IPS-18c (cell line): ENCODE data around the gene SRGAP3.

Experiments
- H3K4me3 ChIP-seq: 2 replicates; pipeline ENCODE4 v1.7.0; 2013; ENCODE audit warnings: low read depth, mild to moderate bottlenecking, low read length, moderate library complexity; ENCODE audit not compliant: insufficient read depth
- H3K9me3 ChIP-seq: one replicate; pipeline ENCODE4 v1.6.1; 2013; ENCODE audit warnings: mild to moderate bottlenecking, low read length, moderate library complexity; ENCODE audit not compliant: control insufficient read depth, insufficient read depth

Gene SRGAP3

DNA sequence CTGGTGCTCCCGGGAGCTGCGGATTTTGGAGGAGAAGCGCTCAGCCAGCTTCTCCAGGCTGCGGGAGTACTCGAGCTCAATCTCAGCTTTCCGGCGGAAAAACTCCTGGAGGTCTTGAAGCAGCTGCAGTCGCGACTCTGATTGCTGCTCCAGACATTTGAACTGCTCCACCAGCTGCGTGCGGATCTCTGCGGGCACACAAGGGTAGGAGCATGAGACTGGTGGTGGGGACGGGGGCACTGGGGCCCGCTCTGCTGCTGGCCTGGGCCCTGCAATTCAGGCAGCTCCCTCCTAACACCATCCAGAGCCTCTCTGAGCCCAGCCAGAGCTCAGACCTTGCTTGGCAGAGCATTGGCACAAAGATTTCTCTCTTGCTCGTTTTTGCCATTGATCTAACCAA lies 124.7 kb downstream of the SRGAP3 start:
- Histone ChIP-seq H3K4me3 (no peak overlapping the region), H3K9me3 (no peaks in the 10 kb centered on the region)

DNA sequence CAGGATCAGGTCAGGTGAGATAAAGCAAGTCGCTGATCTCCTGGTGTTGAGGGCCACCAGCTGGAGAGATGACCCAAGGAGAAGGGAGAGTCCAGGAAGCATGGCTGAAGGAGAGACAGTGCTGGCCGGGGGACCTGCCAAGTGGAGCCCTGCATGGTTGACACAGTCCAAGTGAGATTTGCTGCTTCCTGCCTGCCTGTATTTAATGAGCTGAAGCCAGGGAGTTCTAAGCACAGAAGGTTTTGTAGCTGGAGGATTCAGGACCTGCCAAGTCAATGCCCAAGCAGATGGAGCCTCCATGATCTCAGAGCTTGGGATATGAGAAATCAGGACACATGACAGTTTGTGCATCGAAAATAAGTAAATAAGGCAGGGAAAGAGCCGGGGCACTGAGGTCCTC lies 125.6 kb downstream of the SRGAP3 start:
- no peak overlapping the region for H3K4me3 ChIP-seq
- H3K9me3 ChIP-seq: no peaks in the 10 kb centered on the region

DNA sequence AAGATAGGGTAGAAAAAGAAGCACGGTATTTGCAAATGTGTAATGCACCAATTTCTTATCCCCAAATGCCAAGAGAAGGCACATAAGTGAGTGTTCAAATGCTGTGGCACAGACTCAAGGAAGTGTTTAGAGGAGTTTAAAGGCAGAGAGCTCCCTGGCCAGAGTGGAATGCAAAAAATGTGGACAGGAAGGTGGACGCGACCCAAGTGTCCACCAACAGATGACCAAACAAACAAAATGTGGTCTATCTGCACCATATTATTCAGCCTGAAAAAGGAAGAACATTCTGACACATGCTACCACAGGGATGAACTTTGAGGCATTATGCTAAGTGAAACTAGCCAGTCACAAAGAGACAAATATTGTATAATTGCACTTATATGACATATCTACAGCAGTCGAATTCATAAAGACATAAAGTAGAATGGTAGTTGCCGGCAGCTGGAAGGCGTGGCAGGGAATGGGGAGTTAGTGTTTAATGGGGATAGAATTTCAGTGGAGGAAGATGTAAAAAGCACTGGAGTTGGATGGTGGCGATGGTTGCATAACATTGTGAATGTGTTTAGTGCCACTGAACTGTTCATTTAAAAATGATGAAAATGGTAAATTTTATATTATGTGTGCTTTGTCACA lies 126.6 kb downstream of the SRGAP3 start:
- no peaks in the 10 kb centered on the region for H3K9me3 ChIP-seq
- H3K4me3 ChIP-seq: no peak overlapping the region

DNA sequence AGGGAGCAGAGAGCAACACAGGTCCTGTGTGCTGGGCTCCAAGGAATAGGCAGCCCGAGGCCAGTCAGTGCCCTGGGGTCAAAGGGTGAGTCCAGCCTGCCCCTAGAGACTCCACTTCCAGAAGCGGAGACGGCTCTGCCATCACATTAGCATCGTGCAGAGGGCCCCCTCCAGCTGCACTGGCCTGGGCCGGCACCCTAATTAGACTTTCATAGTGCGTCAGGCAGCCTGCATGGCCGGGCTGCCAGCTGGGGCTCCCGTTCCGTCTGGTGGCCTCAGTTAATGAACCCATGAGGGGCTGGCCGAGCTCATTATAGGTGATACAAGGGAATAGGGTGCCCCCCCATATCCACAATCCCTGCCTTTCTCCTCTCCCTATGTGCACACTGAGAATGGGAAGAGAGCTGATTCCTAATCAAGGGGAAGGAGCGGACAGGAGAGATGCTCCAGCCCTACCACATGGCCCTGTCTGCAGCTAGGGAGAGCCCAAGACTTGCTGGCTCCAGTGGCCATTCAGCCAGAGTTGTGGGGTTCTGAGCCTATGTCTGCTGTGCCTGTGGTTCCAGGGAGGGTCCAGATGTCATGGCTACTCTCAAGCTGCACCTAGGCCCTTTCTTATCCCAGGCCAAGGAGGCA lies 128.0 kb downstream of the SRGAP3 start:
- Histone ChIP-seq H3K9me3 (no peaks in the 10 kb centered on the region), H3K4me3 (no peak overlapping the region)

DNA sequence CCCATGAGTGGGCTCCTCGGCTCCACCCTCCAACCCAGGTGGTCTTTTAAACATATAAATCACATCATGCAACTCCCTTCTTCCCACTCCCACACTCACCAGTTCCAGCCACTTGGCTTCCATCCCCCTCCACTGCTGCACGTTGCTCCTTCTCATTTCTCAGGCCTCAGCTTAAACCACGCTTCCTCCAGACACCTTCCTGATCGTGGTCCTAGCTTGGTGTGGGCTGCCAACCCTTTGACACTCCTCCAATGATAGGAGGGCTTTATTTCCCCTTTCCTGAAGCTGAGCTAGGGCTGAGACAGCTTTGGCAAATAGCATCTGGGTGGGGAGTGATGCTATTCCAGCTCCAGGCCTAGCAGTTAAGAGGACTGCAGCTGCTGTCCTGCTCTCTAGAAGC lies 130.1 kb downstream of the SRGAP3 start:
- Histone ChIP-seq H3K9me3 (no peaks in the 10 kb centered on the region), H3K4me3 (no peak overlapping the region)

DNA sequence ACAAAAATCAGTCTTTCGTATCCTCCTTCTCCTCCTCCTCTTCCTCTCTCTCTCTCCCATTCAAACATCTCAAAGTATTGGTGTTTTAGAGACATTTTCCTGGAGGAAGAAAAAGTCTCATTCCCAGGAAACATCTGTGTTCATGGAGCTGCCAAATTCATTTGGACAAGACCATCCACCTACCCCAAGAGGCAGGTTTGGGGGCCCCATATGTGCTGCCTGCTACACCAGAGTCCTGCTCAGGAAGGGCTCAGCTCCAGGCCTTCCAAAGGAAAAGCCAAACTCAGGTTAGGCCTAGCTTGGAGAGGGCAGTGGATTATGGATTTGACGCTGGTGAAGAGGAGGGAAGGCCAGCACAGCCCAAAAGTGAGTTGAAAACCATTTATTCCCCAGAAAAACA lies 131.2 kb downstream of the SRGAP3 start:
- no peaks in the 10 kb centered on the region for H3K9me3 ChIP-seq
- H3K4me3 ChIP-seq: no peak overlapping the region

DNA sequence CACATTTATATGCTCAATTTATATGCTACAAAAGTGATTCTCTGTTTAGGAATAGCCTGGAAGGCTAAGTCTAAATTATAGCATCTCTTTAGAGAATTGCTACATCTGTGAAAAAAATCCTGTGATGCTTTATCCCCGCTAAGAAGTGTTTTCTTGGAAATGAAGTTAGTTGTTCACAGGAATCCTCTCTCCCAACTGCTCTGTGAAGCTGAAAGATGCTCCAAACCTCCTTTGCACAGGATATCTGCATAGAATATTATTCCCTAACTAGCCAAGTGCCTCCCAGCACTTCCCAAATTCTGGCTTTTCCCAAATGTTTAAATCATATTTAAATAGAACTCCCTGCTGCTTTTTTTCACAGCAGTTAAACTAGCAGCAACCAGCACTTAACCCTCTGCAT lies 132.2 kb downstream of the SRGAP3 start:
- H3K9me3 ChIP-seq: no peaks in the 10 kb centered on the region

DNA sequence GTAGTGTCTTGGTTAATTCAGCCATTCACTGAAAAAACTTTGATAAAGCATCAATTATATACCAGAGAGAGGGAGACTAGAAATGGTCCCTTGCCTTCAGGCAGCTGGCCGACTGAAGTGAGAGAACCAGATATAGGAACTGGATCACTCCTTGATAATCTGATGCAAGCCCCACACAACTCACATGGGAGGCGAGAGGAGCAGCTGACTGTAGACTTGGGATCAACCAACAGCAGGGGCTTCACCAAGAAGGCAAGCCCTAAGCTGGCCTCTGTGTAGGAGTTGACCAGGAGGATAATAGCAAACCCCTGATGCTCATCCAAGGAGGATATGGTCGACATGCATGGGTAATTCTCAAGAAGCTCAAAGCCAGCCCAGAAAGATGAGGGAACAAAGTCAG lies 133.1 kb downstream of the SRGAP3 start:
- H3K4me3 ChIP-seq: no peak overlapping the region
- H3K9me3 ChIP-seq: no peaks in the 10 kb centered on the region

More for the DNA sequence above, 132.2 kb downstream of the SRGAP3 start:
- H3K4me3 ChIP-seq: no peak overlapping the region

DNA sequence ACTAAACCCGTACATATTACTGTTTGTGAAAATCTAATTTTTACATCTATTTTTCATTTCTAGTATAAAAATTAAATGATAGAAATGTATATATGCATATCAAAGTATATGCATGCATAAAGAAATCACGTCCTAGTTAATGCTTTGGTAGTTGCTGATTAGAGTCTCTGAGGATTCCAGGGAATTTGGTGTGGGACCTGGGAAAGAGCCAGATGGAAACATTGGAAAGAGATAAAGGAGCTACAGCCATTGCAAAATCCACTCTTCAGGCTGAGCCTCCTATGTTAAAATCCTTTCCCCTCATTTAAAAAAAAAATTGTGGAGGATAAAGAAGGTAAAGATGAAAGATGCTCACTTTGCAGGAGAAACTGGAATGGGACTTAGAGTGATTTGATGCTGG lies 134.1 kb downstream of the SRGAP3 start:
- no peak overlapping the region for H3K4me3 ChIP-seq
- H3K9me3 ChIP-seq: no peaks in the 10 kb centered on the region

DNA sequence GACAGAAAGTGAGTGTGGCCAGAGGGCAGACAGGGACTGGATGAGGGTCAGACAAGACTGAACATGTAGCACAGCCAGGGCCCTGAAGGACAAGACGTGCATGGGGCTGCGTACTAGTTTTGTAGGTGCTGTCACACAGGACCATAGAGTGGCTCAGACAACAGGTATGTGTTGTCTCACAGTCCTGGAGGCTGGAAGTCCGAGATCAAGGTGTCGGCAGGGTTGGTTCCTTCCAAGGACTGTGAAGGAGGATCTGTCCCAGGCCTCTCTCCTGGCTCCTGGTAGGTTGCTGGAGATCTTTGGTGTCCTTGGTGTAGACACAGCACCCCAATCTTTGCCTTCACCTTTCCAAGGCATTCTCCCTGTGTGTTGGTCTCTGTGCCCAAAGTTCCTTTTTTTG lies 136.4 kb downstream of the SRGAP3 start:
- no peaks in the 10 kb centered on the region for H3K9me3 ChIP-seq
- no peak overlapping the region for H3K4me3 ChIP-seq

DNA sequence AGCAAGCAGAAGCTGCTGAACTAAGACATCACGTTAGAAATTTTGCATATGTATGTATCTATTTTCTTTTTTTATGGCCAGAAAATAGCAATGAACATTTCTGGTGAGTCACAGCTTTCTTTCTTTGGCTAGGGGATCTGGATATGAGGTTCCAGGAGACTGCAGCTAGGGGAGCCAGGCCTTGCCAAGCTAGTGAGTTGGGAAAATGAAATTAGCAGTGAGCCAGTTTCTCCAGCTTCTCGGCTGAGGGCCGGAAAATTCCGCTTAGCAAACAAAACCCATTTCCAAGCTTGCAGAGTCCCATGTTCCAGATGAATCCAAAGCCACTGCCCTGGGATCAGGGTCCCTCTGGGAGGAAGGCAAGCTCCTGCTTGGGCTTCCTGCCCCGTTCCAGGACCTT lies 137.6 kb downstream of the SRGAP3 start:
- no peaks in the 10 kb centered on the region for H3K9me3 ChIP-seq
- H3K4me3 ChIP-seq: no peak overlapping the region

DNA sequence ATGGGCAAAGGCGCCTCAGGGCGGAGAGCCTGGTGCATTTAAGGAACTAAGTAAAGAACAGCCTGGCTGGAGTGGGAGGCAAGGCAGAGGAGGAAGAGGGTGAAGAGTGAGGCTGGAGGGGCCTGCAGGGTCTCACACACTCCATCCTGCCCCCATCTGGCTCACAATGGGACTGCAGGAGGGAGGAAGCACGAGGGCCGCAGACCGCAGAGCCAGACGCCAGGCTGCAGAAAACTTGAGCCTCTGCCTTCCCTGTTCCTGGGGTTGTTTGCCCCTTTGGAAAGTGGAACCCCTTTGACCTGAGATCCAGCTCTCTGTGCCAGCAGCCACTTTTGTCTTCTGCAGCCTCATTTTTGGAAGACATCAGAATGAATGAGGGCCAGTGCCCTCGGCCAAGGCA lies 138.0 kb downstream of the SRGAP3 start:
- Histone ChIP-seq H3K9me3 (no peaks in the 10 kb centered on the region), H3K4me3 (no peak overlapping the region)

DNA sequence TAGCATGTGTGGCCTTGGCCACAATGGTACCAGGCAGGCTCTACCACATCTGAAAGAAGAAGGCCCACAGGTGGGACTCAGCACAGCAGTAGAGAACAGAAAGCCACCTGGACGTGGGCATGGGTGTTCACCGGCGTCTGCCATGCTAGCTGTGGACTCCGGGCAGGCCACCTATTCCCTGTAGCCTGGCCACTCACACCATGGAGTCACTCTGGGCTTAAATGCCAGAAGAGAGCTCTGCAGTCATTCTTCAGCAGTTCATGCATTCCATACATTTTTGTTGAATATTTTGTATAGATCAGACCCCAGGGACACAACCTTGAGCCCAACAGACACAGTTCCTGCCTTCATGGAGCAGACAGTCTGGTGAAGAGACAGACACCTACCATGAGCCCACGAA lies 138.6 kb downstream of the SRGAP3 start:
- no peak overlapping the region for H3K4me3 ChIP-seq
- no peaks in the 10 kb centered on the region for H3K9me3 ChIP-seq

DNA sequence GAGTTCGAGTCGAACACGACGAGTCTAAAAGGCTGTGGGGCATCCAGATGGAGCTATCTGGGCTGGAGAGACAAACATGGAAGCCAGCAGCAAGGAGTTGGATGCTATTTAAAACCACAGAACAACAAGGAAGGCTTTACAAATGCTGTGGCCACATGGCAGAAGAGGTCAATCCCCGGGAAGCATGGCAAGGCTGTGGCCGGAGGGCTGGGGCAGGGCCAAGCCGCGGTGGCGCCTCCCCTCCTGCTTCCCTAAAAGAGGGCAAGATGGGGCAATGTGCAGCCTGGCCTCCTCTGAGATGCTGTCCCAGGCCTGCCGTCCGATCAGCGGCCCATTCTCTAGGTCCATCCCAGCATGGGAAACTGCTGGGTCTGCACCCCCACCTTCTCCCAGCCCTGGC lies 139.1 kb downstream of the SRGAP3 start:
- Histone ChIP-seq H3K9me3 (no peaks in the 10 kb centered on the region), H3K4me3 (no peak overlapping the region)

DNA sequence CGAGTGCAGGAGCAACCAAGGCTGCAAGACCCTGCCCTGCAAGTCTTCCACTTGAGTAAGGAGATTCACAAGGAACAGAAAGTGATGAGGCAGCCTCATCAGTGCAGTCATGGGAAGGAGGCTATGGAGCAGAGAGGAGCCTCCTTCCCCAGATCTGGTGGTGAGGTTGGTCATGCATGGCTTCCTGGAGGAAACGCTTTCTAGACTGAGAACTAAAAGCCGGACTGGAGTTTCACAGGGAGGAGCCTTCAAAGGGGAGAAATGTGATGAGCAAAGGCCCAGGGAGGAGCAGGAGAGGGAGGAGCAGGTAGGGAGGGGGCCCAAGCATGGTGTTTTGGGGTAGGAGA lies 139.9 kb downstream of the SRGAP3 start:
- no peaks in the 10 kb centered on the region for H3K9me3 ChIP-seq

DNA sequence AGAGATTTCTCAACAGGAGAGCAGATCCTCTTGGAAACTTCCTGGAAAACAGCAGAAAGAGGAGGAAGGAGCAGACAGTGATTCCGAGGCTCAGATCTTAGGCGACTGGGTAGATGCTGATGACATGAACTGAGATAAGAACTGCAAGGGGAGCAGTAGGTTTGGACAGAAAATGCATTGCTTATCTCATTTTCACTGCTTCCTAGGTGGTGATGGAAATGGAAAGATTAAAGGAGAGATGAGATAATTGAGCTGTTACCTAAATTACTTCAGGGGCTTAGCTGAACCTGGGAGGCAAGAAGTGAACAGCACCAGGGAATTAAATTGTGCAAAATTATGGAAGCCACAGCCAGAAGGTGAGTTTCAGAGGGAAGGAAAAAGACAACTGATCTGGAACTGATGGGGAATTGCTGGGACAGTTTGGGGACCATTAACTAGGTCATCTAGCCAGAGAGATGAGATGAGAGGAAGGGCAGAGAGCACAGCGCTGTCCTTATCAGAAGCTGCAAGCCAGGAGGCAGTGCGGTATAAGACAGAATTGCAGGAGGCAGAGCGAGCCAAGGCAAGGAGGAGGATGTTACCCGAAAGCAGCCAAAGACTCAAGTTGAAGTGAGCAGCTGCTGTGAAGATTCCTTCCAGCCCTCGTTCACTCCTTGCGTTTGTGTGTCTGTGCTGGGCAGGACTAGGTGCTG lies 140.4 kb downstream of the SRGAP3 start:
- H3K4me3 ChIP-seq: no peak overlapping the region
- H3K9me3 ChIP-seq: no peaks in the 10 kb centered on the region

More for the DNA sequence above, 139.9 kb downstream of the SRGAP3 start:
- no peak overlapping the region for H3K4me3 ChIP-seq

DNA sequence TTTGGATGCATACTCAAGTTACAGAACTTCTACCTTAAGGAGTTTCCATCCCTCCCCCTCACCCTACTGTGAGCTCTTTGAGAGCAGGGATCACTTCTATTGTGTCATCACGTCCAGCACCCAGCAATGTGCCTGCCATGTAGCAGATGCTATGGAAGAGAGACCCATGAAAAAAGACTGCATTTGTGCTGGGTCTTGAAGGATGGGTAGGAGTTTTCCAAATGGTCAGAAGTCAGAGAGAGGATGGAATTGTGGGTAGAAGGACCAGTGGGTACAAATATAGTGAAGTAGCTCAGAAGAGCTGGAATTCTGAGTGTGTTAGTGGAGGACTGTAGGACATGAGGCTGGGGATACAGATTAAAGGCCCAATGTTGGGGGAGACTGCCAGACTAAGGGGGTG lies 141.7 kb downstream of the SRGAP3 start:
- Histone ChIP-seq H3K9me3 (no peaks in the 10 kb centered on the region), H3K4me3 (no peak overlapping the region)

DNA sequence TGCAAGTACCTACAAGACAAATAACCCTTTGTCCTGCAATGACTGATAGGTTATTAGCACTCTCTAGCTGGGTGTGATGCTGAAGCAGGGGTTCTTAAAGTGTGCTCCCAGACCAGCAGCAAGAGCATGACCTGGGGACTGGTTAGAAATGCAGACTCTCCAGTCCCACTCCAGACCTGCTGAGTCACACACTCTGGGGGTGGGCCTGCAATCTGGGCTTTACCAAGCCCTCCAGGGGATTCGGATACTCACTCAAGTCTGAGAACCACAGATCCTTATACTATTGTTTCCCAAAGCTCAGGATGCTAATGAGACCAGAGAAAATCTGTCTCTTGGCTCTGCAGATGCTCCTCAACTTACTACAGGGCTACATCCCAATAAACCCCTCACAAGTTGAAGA lies 144.0 kb downstream of the SRGAP3 start:
- Histone ChIP-seq H3K9me3 (no peaks in the 10 kb centered on the region), H3K4me3 (no peak overlapping the region)

DNA sequence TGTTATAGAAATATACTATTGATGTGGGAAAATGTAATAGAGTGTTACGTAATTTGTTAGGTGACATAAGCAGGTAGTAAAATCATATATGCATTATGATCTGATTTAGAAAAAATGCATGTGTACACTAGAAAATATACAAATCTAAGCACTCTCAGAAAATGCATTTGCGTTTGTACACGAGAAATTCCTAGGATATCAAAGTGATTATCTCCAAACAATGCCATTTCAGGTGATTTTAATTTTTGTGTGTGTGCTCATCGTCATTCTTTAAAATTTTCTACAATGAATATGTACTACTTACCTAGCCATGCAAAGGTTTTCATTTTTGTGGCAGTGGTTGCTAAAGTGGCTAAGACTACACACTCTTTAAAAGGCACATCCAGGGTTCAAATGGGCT lies 145.3 kb downstream of the SRGAP3 start:
- Histone ChIP-seq H3K9me3 (no peaks in the 10 kb centered on the region), H3K4me3 (no peak overlapping the region)
